ENCODE results near the gene MED26. TPM values are rescaled to one million over a fixed set of nuclear protein-coding genes. Genes with fewer than 3 reads are reported as not detected.

Gene MED26
- total RNA-seq, 3 donors from 2014 or later, result 10.8 to 12.0 (median 11.2) TPM

- H3K4me1 ChIP-seq (ENCODE audit: low read depth), result peaks cover 31% of the 10 kb centered on the region
Measured at GRCh38 chr19:16605553-16605994, 22.4 kb downstream of the MED26 start.

GRCh38 chr19:16605115-16605514, 22.9 kb downstream of the MED26 start:
- DNase-seq (no peak), ATAC-seq (no peak)
- no peak for TF ChIP-seq CTCF (IDR thresholded peaks at IDR 0.05)
- H3K9me3 ChIP-seq, result no peaks in the 10 kb centered on the region
- H3K4me1 ChIP-seq (ENCODE audit: low read depth), result peaks cover 26% of the 10 kb centered on the region
- no peaks in the 10 kb centered on the region for H3K36me3 ChIP-seq (ENCODE audit: low read depth)
- no peak overlapping the region for H3K4me3 ChIP-seq
- intact Hi-C loops (cut with DNase I, micrococcal nuclease), result no loop called here

More at GRCh38 chr19:16605553-16605994, 22.4 kb downstream of the MED26 start:
- no peak for ATAC-seq
- TF ChIP-seq CTCF (IDR thresholded peaks at IDR 0.05), result no peak
- intact Hi-C loops (cut with DNase I, micrococcal nuclease), result no loop called here
- DNase-seq, result no peak
- no peaks in the 10 kb centered on the region for H3K36me3 ChIP-seq (ENCODE audit: low read depth)
- H3K4me3 ChIP-seq, result no peak overlapping the region
- no peaks in the 10 kb centered on the region for H3K9me3 ChIP-seq

GRCh38 chr19:16604615-16605014, 23.4 kb downstream of the MED26 start:
- DNase-seq, result no peak
- Histone ChIP-seq H3K4me3 (no peak overlapping the region), H3K9me3 (no peaks in the 10 kb centered on the region), H3K4me1 (ENCODE audit: low read depth) (peaks cover 22% of the 10 kb centered on the region), H3K36me3 (ENCODE audit: low read depth) (no peaks in the 10 kb centered on the region)
- no peak for ATAC-seq
- no peak for TF ChIP-seq CTCF (IDR thresholded peaks at IDR 0.05)
- intact Hi-C loops (cut with DNase I, micrococcal nuclease), result no loop called here

GRCh38 chr19:16603090-16603489, 24.9 kb downstream of the MED26 start:
- Histone ChIP-seq H3K4me3 (no peak overlapping the region), H3K36me3 (ENCODE audit: low read depth) (no peaks in the 10 kb centered on the region), H3K4me1 (ENCODE audit: low read depth) (peaks cover 18% of the 10 kb centered on the region), H3K9me3 (no peaks in the 10 kb centered on the region)
- intact Hi-C loops (cut with DNase I, micrococcal nuclease), result no loop called here
- DNase-seq (no peak), ATAC-seq (no peak)
- TF ChIP-seq CTCF (IDR thresholded peaks at IDR 0.05), result no peak

- DNase-seq, result no peak
- no peaks in the 10 kb centered on the region for H3K36me3 ChIP-seq (ENCODE audit: low read depth)
- H3K4me3 ChIP-seq, result no peak overlapping the region
- TF ChIP-seq CTCF (IDR thresholded peaks at IDR 0.05), result no peak
- intact Hi-C loops (cut with DNase I, micrococcal nuclease), result no loop called here
- H3K4me1 ChIP-seq (ENCODE audit: low read depth), result peaks cover 11% of the 10 kb centered on the region
- no peak for ATAC-seq
- H3K9me3 ChIP-seq, result no peaks in the 10 kb centered on the region
Measured at GRCh38 chr19:16601378-16602052, 26.5 kb downstream of the MED26 start.
